NCI-H2227 (cell line): ENCODE measurements around the gene HOXB6.

ENCODE experiments used
- DNase-seq: peaks from one replicate; lab custom pipeline; 2025; ENCODE audit not compliant: unreplicated experiment; lab: John Stamatoyannopoulos, UW

HOXB6 gene

GRCh38 chr17:48583708-48584222 is 21.0 kb downstream of the HOXB6 start:
- DNase-seq, result no peak

GRCh38 chr17:48582750-48583069 is 22.1 kb downstream of the HOXB6 start:
- no peak for DNase-seq

DNA sequence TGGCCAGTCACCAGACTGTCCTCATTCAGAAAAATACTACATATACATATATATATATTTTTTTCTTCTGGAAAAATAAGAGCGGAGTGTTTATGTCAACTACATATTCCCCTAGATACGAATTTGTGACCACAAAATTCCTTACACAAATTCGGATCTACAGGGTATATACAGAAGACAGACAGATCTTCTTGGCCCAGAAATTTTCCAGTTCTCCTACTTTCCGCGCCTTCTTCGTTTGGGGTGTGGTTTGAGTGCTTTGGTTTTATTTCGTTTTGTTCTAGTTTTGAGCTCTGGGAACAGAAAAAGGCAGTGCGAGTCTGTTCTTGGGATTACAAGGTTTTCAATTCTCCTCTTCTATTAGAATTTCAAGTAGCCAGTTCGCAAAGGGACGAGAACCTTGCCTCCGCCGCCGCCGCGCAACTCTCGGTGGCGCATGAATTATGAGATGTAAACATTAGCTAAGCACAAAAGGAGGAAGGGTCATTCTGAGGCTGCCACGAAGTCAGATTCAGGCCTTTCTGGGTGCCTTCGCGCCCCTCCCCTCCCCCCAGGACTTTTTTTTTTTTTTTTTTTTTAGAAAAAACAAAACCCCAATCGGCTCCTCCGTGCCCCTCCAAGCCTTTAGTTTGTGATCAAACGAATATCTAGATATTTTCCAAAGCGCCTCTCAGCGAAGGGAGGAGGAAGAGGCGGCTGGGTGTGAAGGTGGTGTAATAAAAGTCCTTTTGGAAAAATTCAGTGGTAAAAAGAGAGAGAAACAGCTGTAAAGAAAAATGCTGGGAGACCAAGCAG is 24.8 kb downstream of the HOXB6 start:
- DNase-seq, result peak; percentile 34

DNA sequence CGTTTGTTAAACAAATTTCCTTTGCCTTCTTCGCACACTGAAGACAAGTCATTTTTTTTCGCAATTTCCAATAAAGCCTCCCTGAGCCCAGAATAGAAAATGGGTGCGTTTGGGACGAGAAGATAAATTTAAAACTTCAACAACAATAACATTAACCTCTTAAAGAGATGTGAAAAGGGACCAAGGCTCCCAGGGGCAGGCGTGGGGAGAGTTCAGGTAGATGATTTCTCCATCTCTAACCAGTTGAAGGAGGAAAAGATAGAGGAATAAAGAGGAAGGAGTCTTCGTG is 25.4 kb downstream of the HOXB6 start:
- no peak for DNase-seq

- DNase-seq, result peak; percentile 21
These were observed 25.9 kb downstream of the HOXB6 start for GRCh38 chr17:48578616-48579470.

GRCh38 chr17:48577946-48578615 is 26.7 kb downstream of the HOXB6 start, which contains the start of gene HOXB4:
Gene HOXB4 (minus strand): TSS chr17:48578350. CDS start chr17:48578319, 31 bp downstream.
- DNase-seq, result peak; percentile 69

- DNase-seq, result no peak
These were observed 27.3 kb downstream of the HOXB6 start for GRCh38 chr17:48577330-48577945.

- DNase-seq, result peak; percentile 22
These were observed 28.1 kb downstream of the HOXB6 start for GRCh38 chr17:48576479-48577309.

DNA sequence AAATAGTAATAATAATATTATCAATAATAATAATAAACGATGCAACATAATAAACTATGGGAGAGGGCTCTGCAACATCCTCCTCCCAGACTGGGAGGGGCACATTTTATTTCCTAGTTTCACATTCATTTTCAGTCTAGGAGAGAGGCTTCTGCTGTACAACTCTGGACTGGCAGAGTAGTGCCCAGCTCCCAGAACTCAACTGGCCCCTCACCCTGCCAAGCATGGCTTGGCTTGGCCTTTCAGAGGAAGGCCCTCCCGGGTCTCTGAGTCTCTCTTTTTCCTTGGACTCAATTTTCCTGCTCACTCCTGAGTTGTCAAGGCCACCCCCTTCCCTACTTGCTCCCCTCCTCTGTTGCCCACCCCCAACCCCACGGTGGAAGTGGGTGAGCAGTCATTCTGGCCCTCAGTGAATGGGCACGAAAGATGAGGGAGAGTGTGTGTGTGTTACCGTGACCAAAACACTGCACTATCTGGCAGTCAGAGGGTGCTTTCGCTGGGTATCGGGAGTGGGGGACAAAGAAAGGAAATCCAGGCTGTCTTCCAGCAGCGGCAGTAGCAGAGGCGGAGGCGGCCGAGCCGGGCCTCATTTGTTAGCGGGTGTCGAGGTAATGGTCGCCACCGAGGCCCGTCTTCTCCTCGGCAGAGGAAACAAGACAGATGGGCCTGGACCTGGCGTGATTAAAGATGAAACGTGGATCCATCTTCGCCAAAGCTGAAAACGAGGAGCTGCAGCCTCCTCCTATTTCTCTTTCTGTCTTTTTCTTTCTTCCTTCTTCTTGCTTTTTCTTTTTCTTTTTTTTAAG is 28.9 kb downstream of the HOXB6 start:
- no peak for DNase-seq

DNA sequence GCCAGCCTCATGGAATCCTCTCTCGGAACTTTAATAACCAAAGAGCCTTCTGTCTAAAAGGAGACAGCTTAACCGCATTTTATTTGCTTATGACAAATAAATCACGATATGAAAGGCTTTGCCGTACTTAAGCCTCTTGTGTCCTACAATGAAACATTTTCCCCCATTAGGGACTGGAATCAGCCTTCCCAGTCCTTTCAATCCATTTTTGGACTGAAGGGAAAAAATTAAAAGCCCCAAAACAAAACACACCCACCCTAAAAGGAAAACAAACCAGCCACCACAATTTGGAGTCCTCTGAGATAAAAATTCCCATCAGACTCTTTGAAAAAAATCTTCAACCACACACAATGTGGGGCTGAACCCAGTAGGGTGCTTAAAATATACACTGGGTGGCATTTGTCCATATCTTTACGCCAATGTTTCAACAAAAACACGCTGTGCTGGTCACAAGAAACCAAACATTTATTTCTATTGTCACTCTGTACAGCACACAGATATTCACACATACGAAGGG is 29.7 kb downstream of the HOXB6 start:
- DNase-seq, result peak; percentile 43

DNA sequence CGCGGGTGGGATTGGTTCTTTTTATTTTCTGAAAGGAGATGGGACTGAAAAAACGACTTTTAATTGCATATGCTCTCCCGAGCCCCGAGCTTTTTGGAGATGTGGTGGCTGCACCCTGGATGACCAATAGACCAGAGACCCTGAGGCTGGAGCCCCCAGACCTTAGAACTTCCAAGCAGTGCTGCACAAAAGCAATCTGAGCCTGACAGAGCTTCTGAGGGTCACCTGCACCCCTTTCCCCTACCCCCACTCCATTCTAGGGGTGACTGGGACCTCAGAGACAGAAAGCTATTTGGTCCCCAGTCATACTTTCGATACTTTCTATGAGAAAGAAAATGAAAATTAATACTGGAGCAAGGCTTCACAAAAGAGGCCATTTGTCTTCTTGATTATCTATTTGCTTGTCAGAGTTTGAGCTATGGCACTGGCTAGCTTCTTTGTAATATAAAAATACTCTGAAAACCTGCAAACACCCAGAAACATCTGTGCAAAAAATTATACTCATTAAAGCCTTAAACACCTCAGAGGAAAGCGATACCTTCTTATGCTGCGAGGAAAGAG is 30.2 kb downstream of the HOXB6 start:
- DNase-seq, result no peak

DNA sequence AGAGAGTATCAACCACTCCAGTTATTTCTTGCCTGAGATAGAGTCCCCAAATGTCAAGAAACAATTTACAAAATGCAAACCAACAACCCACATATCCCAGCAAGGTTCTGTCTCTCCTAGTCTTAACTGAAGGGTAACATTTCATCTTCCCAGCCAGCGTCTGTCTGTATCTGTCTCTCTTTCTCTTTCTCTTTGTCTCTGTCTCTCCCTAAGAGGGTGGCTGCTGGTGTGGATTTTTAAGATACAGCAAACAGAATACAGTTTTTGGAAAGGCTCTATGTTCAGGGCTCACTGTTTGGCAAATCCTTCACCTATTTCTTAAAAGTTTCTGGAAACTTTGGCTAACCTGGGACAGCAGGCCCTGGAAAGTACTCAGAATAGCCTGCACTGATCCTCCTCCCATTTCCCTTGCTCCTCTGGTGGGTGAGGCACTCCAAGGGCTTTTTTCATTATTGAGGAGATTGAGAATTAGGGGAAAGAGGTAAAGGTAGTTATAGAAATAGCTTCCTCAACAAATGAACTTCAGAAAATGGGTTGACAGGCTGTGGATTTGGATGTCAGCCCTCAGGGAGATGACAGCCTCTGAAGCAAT is 32.9 kb downstream of the HOXB6 start:
- no peak for DNase-seq

- no peak for DNase-seq
These were observed 33.6 kb downstream of the HOXB6 start for GRCh38 chr17:48571024-48571818.

GRCh38 chr17:48570325-48571023 is 34.3 kb downstream of the HOXB6 start:
- DNase-seq, result no peak

DNA sequence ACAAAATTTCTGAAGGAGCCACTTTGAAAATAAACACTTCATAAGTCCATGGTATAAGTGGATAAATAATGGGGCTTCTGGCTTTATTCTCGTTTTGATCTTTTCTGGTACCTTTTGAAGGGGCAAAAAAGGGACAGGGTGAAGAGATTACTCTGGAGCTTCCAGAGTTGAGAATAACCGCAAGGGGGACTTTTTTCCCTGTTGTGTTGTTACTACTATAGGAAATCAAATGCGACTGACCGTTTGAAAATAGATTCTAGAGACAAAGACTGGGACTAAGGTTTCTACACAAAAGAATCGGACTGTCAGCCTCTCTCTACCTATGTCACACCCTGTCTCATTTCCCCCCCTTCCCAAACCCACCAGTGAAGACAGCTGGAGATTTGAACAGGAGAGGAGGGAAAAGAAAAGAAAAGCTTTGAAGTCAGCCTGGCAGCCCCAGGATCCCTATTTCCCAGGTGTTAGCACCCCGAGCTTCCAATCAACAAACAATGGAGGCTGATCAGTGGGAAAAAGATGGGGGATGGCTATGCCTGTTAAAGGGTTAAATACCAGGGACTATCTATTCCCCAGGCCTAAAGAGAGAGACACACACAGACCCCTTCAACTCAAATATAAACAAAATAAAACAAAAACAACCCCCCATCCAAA is 35.0 kb downstream of the HOXB6 start:
- DNase-seq, result no peak

DNA sequence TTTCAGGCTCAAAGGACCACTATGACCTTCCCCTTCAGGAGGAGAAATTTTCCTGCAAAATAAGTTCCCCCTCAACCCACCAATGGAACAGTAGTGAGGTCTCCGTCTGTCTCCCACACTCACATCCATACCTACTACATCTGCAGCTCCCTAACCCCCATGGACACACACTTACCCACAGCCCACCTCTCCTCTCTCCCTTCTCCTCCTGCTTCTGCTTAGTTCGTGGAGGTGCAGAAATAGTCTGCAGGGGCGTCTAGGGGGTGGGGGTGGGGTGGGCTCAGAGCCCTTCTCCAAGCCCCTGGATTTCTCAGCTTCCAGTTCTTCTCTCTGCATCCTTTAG is 35.6 kb downstream of the HOXB6 start:
- no peak for DNase-seq
